Endothelial cell (in vitro differentiated cells): ENCODE data around the gene SPPL3. TPM values are rescaled to one million over a fixed set of nuclear protein-coding genes. Genes with fewer than 3 reads are reported as not detected.
"Not testable (repeated sequence)": the region's sequence is repeated elsewhere in the genome, so short reads cannot be mapped to it uniquely, and the experiment has no call there.

Experiments
- DNase-seq: peaks from one replicate; pipeline ENCODE4 v3.0.0; 2021; ENCODE audit warnings: low spot score
- H3K27ac Mint-ChIP-seq: one replicate; pipeline ENCODE4 v1.8.0; 2021; ENCODE audit warnings: mixed read lengths, inconsistent platforms; ENCODE audit not compliant: unreplicated experiment
- H3K27me3 Mint-ChIP-seq: one replicate; pipeline ENCODE4 v1.8.0; 2021; ENCODE audit warnings: mild to moderate bottlenecking, moderate library complexity, mixed read lengths, inconsistent platforms; ENCODE audit not compliant: unreplicated experiment
- H3K36me3 Mint-ChIP-seq: one replicate; pipeline ENCODE4 v1.8.0; 2021; ENCODE audit warnings: mild to moderate bottlenecking, low read depth, mixed read lengths, inconsistent platforms; ENCODE audit not compliant: unreplicated experiment
- H3K4me1 Mint-ChIP-seq: one replicate; pipeline ENCODE4 v1.8.0; 2021; ENCODE audit warnings: mild to moderate bottlenecking, mixed read lengths, inconsistent platforms; ENCODE audit not compliant: unreplicated experiment
- H3K4me3 Mint-ChIP-seq: one replicate; pipeline ENCODE4 v1.8.0; 2021; ENCODE audit warnings: mild to moderate bottlenecking, mixed read lengths, inconsistent platforms; ENCODE audit not compliant: unreplicated experiment
- H3K9me3 Mint-ChIP-seq: one replicate; pipeline ENCODE4 v1.8.0; 2021; ENCODE audit warnings: mixed read lengths, inconsistent platforms; ENCODE audit not compliant: unreplicated experiment
- CTCF ChIP-seq: fragments of 200-600 bp; sonication (generic); IDR thresholded peaks from one replicate; pipeline ENCODE4 v1.5.0; 2021; ENCODE audit warnings: antibody characterized with exemption; ENCODE audit not compliant: unreplicated experiment
- total RNA-seq: library from RNA; stranded (reverse); fragmentation: NEBNext Ultra II Directional; extraction: Animal tissue kit (Norgen Biotek cat#: 25700); gene quantifications from one replicate; pipeline ENCODE4 v1.2.1, GENCODE V29; 2021; ENCODE audit not compliant: unreplicated experiment

The SPPL3 gene
- total RNA-seq, 1 donor from 2014 or later, result 55.4 TPM

DNA sequence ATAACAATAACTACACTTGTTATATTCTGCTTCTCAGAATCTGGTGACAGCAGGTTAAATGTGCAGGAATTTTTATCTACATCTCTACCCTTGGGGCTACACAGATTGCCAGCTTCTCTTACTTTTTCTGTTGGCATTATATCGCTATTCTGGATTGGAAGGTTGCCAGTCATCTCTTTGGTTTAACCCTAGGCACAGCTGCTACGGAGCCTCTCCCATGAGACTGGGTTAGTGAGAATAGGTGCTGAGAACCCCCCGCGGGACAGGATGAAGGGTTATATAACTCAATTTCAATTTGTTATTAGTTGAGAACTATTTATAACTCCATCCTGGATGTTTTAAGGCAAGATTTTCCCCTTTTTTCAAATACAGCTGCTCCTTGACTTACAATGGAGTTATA, 105.5 kb downstream of the SPPL3 start:
- Mint-ChIP-seq H3K27ac (no peak overlapping the region), H3K36me3 (peaks cover 34% of the 10 kb centered on the region), H3K4me3 (no peak overlapping the region), H3K9me3 (no peaks in the 10 kb centered on the region), H3K27me3 (no peaks in the 10 kb centered on the region), H3K4me1 (peaks cover 21% of the 10 kb centered on the region)
- no peak for TF ChIP-seq CTCF
- DNase-seq, result no peak

- Mint-ChIP-seq H3K4me3 (peak overlapping the region; percentile 31), H3K27me3 (no peaks in the 10 kb centered on the region), H3K27ac (no peak overlapping the region), H3K36me3 (peaks cover 34% of the 10 kb centered on the region), H3K9me3 (no peaks in the 10 kb centered on the region), H3K4me1 (peaks cover 17% of the 10 kb centered on the region)
- no peak for TF ChIP-seq CTCF
- no peak for DNase-seq
Measured at GRCh38 chr12:120797677-120798642, 106.2 kb downstream of the SPPL3 start.

DNA sequence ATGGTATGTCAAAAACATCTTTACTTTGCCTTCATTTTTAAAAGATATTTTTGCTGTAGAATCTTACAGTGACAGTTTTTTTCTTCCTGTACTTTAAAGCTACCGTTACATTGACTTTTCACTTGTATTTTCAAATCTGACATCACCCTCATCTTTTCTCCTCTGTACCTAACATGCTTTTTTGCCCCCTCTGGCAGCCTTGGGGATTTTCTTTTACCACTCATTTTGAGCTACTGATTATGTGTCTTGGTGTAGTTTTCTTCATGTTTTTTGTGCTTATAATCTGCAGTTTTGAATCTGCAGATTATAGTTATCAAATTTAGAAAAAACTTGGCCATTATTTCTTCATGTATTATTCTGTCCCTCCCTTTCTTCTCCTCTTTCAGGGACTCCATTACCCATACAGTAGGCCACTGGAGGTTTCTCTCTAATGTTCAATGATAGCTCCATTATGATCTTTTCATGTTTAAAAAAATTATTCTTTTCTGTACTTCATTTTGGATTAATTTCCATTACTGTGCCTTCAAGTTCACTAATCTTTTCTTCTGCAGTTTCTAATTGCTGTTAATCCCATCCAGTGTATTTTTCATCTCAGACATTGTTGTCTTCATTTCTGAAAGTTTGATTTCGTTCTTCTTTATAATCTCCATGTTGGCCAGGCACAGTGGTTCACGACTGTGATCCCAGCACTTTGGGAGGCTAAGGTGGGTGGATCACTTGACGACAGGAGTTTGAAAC, 108.5 kb downstream of the SPPL3 start:
- Mint-ChIP-seq H3K27ac (no peak overlapping the region), H3K9me3 (no peaks in the 10 kb centered on the region), H3K27me3 (no peaks in the 10 kb centered on the region), H3K4me3 (no peak overlapping the region), H3K4me1 (peaks cover 18% of the 10 kb centered on the region), H3K36me3 (peaks cover 34% of the 10 kb centered on the region)
- peak; percentile 26 for TF ChIP-seq CTCF
- no peak for DNase-seq

DNA sequence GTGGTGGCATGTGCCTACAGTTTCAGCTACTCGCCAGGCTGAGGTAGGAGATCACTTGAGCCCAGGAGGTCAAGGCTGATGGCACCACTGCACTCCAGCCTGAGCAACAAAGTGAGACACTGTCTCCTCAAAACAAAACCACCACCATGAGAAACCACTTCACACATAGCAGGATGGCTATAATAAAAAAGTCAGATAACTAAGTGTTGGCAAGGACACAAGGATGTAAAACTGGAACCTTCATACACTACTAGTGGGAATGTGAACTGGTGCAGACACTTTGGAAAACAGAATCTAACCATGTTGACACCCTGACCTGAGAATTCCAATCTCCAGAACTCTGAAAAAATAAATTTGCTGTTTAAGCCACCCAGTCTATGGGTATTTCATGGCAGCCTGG, 110.8 kb downstream of the SPPL3 start:
- no peak for TF ChIP-seq CTCF
- Mint-ChIP-seq H3K27ac (no peak overlapping the region), H3K9me3 (no peaks in the 10 kb centered on the region), H3K36me3 (peaks cover 42% of the 10 kb centered on the region), H3K4me3 (no peak overlapping the region), H3K4me1 (peaks cover 8% of the 10 kb centered on the region), H3K27me3 (no peaks in the 10 kb centered on the region)
- DNase-seq, result no peak

- peaks cover 39% of the 10 kb centered on the region for H3K36me3 Mint-ChIP-seq
- H3K4me1 Mint-ChIP-seq, H3K4me3 Mint-ChIP-seq, H3K27me3 Mint-ChIP-seq, H3K27ac Mint-ChIP-seq, H3K9me3 Mint-ChIP-seq, DNase-seq: not testable (repeated sequence)
Measured at GRCh38 chr12:120792456-120792855, 111.7 kb downstream of the SPPL3 start.
